ENCODE measurements around the gene PAPOLA.

Gene PAPOLA

DNA sequence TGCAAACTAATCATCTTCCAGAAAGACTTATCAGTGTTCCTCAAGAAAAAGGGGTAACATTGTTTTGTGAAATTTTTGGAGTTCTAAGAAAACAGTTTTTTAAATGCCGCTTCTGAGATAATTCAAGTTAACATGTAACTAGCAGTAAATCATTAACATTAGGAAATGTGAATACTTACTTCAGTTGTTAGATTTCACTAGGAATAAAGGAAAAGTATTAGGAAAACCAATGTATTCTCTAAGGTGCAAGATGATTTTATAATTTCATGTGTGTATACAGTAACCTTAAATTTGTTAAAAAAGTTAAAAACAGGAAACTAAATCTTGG lies 36.8 kb downstream of the PAPOLA start:
- Histone ChIP-seq H3K27me3 (ENCODE audit: low read length) (no peaks in the 10 kb centered on the region), H2AFZ (ENCODE audit: low read depth, low read length, severe bottlenecking) (no peak overlapping the region), H3K9ac (ENCODE audit: low read length) (no peak overlapping the region), H3K9me3 (ENCODE audit: insufficient read depth, low read length) (no peaks in the 10 kb centered on the region), H3K4me3 (ENCODE audit: insufficient read depth, low read length, poor library complexity, severe bottlenecking) (no peak overlapping the region), H3F3A (ENCODE audit: insufficient read depth) (peaks cover 18% of the 10 kb centered on the region), H4K20me1 (ENCODE audit: low read depth, low read length) (0 out of 2 replicates have a peak, but pooled peaks cover 4% of the 10 kb centered on the region), H3K9me2 (replicated peaks; ENCODE audit: insufficient read depth, low read length) (no peaks in the 10 kb centered on the region), H3K79me2 (ENCODE audit: insufficient read depth, low read length) (no peaks in the 10 kb centered on the region), H3K36me3 (ENCODE audit: low read length) (peaks cover 44% of the 10 kb centered on the region; the same call in 1 of the 2 replicates), H3K27ac (ENCODE audit: low read depth, low read length) (no peak overlapping the region), H3K4me2 (ENCODE audit: low read depth, low read length, poor library complexity, severe bottlenecking) (no peak overlapping the region)
- TF ChIP-seq, protein P1, sequence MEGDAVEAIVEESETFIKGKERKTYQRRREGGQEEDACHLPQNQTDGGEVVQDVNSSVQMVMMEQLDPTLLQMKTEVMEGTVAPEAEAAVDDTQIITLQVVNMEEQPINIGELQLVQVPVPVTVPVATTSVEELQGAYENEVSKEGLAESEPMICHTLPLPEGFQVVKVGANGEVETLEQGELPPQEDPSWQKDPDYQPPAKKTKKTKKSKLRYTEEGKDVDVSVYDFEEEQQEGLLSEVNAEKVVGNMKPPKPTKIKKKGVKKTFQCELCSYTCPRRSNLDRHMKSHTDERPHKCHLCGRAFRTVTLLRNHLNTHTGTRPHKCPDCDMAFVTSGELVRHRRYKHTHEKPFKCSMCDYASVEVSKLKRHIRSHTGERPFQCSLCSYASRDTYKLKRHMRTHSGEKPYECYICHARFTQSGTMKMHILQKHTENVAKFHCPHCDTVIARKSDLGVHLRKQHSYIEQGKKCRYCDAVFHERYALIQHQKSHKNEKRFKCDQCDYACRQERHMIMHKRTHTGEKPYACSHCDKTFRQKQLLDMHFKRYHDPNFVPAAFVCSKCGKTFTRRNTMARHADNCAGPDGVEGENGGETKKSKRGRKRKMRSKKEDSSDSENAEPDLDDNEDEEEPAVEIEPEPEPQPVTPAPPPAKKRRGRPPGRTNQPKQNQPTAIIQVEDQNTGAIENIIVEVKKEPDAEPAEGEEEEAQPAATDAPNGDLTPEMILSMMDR (IDR thresholded peaks at IDR 0.05; ENCODE audit: insufficient read depth, low read length, poor library complexity, severe bottlenecking), result no peak
- TF ChIP-seq EZH2phosphoT487 (conservative IDR thresholded peaks at IDR 0.05; ENCODE audit: low read length), result no peak

GRCh38 chr14:96554315-96554910 lies 52.2 kb downstream of the PAPOLA start:
- Histone ChIP-seq H3K36me3 (ENCODE audit: low read length) (peaks cover 80% of the 10 kb centered on the region), H3K9ac (ENCODE audit: low read length) (no peak overlapping the region), H3K9me2 (replicated peaks; ENCODE audit: insufficient read depth, low read length) (no peaks in the 10 kb centered on the region), H3K27ac (ENCODE audit: low read depth, low read length) (no peak overlapping the region), H3K4me2 (ENCODE audit: low read depth, low read length, poor library complexity, severe bottlenecking) (no peak overlapping the region), H4K20me1 (ENCODE audit: low read depth, low read length) (no peaks in the 10 kb centered on the region), H3K79me2 (ENCODE audit: insufficient read depth, low read length) (no peaks in the 10 kb centered on the region), H3K4me3 (ENCODE audit: insufficient read depth, low read length, poor library complexity, severe bottlenecking) (no peak overlapping the region), H3F3A (ENCODE audit: insufficient read depth) (no peaks in the 10 kb centered on the region), H3K27me3 (ENCODE audit: low read length) (no peaks in the 10 kb centered on the region), H2AFZ (ENCODE audit: low read depth, low read length, severe bottlenecking) (no peak overlapping the region), H3K9me3 (ENCODE audit: insufficient read depth, low read length) (no peaks in the 10 kb centered on the region)
- TF ChIP-seq EZH2phosphoT487 (conservative IDR thresholded peaks at IDR 0.05; ENCODE audit: low read length), result no peak
- TF ChIP-seq, protein P1 (IDR thresholded peaks at IDR 0.05; ENCODE audit: insufficient read depth, low read length, poor library complexity, severe bottlenecking), result no peak

- Histone ChIP-seq H3K4me2 (ENCODE audit: low read depth, low read length, poor library complexity, severe bottlenecking) (no peak overlapping the region), H3K4me3 (ENCODE audit: insufficient read depth, low read length, poor library complexity, severe bottlenecking) (no peak overlapping the region), H3K27ac (ENCODE audit: low read depth, low read length) (no peak overlapping the region), H3K9me3 (ENCODE audit: insufficient read depth, low read length) (no peaks in the 10 kb centered on the region), H3K27me3 (ENCODE audit: low read length) (no peaks in the 10 kb centered on the region), H2AFZ (ENCODE audit: low read depth, low read length, severe bottlenecking) (no peak overlapping the region), H3K36me3 (ENCODE audit: low read length) (peaks cover 80% of the 10 kb centered on the region), H3F3A (ENCODE audit: insufficient read depth) (peaks cover 14% of the 10 kb centered on the region; the same call in 1 of the 2 replicates), H3K79me2 (ENCODE audit: insufficient read depth, low read length) (no peaks in the 10 kb centered on the region), H3K9me2 (replicated peaks; ENCODE audit: insufficient read depth, low read length) (no peaks in the 10 kb centered on the region), H4K20me1 (ENCODE audit: low read depth, low read length) (no peaks in the 10 kb centered on the region; the same call in 1 of the 2 replicates), H3K9ac (ENCODE audit: low read length) (no peak overlapping the region)
- no peak for TF ChIP-seq EZH2phosphoT487 (conservative IDR thresholded peaks at IDR 0.05; ENCODE audit: low read length)
- TF ChIP-seq, protein P1 (IDR thresholded peaks at IDR 0.05; ENCODE audit: insufficient read depth, low read length, poor library complexity, severe bottlenecking), result no peak
Measured at GRCh38 chr14:96559571-96559970, 57.4 kb downstream of the PAPOLA start.
